HG02763 (cell line): ENCODE data around the gene EMP3.
A peak's percentile ranks its signal among the peaks of the same experiment; 100 is the strongest.
"Not testable (repeated sequence)": the region's sequence is repeated elsewhere in the genome, so short reads cannot be mapped to it uniquely, and the experiment has no call there.

ENCODE experiments used
- ATAC-seq: cut with Tn5 transposase; IDR thresholded peaks from one replicate; pipeline ENCODE4 v1.9.1; 2021; ENCODE audit warnings: mild to moderate bottlenecking, moderate library complexity; ENCODE audit not compliant: unreplicated experiment

Gene EMP3

GRCh38 chr19:48315712-48316111 lies 9.6 kb upstream of the EMP3 start:
- no peak for ATAC-seq

DNA sequence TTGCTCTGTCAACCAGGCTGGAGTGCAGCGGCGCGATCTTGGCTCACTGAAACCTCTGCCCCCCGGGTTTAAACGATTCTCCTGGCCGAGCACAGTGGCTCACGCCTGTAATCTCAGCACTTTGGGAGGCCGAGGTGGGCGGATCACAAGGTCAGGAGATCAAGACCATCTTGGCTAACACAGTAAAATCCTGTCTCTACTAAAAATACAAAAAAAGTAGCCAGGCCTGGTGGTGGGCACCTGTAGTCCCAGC lies 7.7 kb upstream of the EMP3 start:
- ATAC-seq: not testable (repeated sequence)

- ATAC-seq: no peak
These were observed 6.9 kb upstream of the EMP3 start for GRCh38 chr19:48318286-48318987.

DNA sequence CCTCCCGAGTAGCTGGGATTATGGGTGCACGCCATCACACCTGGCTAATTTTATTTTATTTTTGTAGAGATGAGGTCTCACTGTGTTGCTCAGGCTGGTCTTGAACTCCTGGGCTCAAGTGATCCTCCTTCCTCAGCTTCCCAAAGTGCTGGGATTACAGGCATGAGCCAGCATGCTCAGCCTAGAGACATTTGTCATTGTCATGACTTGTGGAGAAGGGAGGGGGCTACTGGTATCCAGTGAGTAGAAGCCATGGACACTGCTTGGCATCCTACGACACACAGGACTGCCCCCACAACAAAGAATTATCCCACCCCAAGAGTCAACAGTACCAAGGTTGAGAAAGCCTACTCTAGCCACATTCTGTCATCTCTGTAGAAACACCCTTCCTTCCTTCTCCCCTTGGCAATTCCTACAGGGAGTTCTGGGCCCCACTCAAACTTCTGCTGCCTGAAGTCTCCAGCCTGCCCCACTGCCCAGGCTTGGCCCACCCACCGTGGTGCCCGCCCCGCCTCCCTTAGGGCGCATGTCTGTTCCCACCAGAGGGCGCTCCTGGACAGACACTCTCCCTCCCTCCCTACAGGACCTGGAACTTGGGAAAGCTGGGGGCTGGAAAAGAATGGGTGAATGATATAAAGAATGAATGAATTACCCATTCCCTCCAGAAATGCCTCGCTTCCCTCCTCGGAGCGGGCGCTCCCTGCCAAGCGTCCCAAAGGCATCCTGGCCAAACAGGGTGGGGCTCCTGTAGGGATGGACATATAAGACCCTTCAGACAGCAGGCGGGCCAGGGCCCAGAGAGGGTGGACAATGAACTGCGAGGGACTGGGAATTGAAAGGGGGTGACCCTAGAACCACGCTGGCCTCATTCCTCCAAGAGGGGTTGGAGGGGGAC lies 5.5 kb upstream of the EMP3 start:
- ATAC-seq: no peak

DNA sequence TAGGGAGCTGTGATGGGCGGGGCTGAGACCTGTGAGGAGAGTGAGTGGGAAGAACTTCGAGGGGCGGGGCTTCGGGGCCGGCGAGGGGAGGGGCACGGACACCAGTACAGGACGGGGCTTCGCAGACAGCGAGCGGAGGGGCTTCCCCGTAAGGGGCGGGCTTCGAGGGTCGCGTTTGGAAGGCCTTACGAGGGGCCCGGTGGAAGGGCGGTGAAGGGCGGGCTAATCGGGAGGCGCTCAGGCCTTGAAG lies 4.1 kb upstream of the EMP3 start:
- peak; percentile 47 for ATAC-seq

- ATAC-seq: peak; percentile 65
These were observed 3.4 kb upstream of the EMP3 start for GRCh38 chr19:48321622-48322591.

DNA sequence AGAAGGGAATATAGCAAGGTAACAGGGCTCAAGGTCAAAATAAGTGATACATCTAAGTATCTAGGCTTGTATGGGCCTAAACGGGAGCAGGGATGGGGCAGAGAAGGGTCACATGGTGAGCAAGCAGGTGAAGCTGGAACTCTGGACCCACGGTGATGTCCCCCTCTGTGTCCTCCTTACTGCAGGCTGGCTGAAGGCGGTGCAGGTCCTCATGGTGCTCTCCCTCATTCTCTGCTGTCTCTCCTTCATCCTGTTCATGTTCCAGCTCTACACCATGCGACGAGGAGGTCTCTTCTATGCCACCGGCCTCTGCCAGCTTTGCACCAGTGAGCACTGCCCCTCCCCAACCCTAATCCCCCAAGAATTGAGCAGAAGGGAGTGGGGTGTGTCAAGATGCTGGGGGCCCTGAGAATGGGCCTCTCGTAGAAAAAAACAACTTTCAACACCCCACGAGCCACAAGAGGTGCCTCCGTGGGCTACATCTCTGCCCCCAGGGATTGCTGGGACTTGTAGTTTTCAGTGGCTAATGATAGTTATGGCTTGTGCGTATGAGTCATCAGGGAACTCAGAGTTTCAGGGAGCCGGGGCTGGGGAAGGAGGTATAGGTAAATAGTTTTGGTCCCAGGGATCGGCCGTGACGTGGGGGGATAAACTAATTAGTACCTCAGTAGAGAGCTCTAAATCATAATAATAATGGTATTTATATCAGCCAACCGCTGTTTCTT lies 4.0 kb downstream of the EMP3 start:
- ATAC-seq: no peak

DNA sequence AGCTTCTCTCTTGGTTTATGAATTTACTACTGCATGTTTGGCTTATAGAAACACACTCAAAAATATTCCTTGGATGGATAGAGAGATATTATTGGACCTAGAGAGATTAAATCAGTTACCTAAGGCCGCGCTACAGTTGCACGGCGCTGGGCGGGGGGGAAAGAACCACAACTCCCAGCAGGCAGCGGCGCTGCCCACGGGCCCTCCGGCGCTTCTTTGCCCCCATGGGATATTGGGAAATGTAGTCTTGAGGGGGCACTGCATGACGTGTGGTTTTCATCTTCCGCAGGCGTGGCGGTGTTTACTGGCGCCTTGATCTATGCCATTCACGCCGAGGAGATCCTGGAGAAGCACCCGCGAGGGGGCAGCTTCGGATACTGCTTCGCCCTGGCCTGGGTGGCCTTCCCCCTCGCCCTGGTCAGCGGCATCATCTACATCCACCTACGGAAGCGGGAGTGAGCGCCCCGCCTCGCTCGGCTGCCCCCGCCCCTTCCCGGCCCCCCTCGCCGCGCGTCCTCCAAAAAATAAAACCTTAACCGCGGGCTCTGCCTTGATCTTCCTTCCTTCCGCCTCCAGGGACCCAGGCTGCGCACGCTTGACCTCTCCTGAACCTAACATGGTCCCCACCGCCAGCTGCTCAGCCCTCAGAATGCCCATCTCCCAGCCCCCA lies 4.8 kb downstream of the EMP3 start:
- peak; percentile 32 for ATAC-seq

- ATAC-seq: no peak
These were observed 7.0 kb downstream of the EMP3 start for GRCh38 chr19:48332351-48332661.

- ATAC-seq: peak; percentile 57
These were observed 7.5 kb downstream of the EMP3 start for GRCh38 chr19:48332662-48333466.

DNA sequence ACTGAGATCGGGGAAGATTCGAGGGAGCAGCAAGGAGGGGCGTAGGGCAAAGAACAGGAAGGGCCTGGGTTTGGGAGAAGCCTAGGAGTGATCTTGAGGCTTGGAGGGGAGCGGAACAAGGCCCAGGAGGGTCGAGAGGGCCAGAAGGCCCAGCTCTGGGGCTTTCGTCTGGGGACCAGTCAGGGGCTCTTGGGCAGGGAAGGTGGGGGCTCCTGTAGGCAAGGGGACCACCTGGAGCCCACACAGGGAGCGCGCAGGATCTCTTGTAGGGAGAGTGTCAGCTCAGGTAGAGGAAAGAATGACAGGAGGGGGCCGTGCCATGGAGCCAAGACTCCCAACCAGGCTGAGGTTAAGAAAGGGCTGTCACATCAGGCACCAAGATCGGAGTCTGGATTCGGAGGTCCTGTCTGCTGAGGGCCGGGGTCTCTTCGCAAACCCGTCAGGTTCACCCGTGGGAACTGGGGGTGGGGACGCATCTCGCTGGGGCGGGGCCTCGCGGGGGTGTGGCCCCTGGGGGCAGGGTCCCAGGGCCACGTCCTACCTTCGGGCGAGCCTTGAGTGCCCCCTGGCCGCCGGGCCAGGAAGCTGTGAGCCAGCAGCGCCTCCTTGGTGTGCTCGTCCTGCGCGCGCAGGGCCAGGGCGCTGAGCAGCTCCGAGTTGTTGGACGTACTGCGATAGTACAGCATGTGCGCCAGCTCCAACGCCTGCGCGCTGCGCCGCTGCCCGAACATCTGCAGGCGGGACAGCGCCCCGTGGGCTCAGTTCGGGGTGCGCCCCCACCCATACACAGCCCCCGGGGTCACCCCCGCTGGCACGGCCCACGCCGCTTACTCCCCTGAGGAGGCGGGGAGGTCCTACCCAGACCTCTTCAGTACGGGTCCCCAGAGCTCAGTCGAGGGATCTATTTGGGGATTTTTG lies 8.4 kb downstream of the EMP3 start:
- ATAC-seq: peak; percentile 50

DNA sequence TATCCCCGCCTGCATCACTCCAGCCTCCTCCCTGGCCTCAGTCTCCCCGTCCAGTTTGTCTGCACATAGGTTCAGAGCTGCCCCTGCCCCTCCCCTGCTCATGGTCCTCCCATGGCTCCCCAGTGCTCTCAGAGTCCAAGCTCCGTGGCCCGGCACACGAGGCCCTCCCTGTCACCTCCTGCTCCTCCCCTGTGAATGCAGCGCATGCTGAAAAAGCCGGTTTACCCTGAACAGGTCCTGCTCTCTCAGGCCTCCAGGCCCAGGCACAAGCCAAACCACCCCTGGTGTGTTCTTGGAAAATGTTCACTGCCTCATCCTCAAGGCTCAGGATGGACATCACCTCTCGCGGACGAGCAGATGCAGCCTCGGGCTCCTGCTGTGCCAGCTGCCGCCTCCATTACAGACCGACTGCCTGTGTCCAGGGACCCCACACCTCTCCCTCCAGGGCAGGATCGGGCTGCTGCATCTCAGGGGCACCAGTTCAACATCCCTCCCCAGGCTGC lies 13.0 kb downstream of the EMP3 start:
- ATAC-seq: no peak

GRCh38 chr19:48338802-48339503 lies 13.6 kb downstream of the EMP3 start:
- no peak for ATAC-seq

GRCh38 chr19:48340995-48341394 lies 15.6 kb downstream of the EMP3 start:
- no peak for ATAC-seq

- ATAC-seq: no peak
These were observed 16.4 kb downstream of the EMP3 start for GRCh38 chr19:48341515-48342413.

DNA sequence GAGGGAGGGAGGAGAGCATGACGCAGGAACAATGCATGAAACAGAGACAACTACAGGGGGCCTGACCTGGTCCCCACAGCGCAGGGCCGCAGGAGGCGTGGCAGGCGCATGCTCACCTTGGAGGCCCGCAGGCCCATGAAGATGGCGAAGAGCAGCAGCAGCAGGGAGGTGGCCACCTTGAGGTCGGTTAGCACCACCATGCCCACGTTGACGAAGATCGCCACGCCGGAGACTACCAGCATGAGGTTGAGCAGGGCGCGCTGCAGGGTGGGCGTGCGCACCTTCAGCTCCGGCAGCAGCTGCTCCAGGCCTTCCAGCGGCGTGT lies 17.0 kb downstream of the EMP3 start:
- no peak for ATAC-seq
